IMR-90 (cell line): ENCODE results near the gene TMEM131. TPM values are rescaled to one million over a fixed set of nuclear protein-coding genes. Genes with fewer than 3 reads are reported as not detected.

Source experiments
- ATAC-seq: fragments of 200-7000 bp; cut with Tn5 transposase; 2 replicates; pipeline ENCODE4 v1.9.1; 2020; ENCODE audit warnings: low read depth, mild to moderate bottlenecking, moderate library complexity
- BruUV-seq: library from RNA; stranded (reverse); fragments of 400-500 nt; replicated peaks from 2 replicates; lab custom pipeline; 2021; lab: Mats Ljungman, UMichigan
- CTCF ChIA-PET: fragments of 300-600 bp; formaldehyde crosslinking; extraction: SDS; loops from one replicate; lab custom pipeline; 2021; ENCODE audit warnings: antibody characterized with exemption; lab: Yijun Ruan, JAX
- POLR2A ChIA-PET: fragments of 300-600 bp; sonication (Branson Sonifier 250); formaldehyde crosslinking; loops from one replicate; lab custom pipeline; 2022; ENCODE audit warnings: antibody characterized with exemption; ENCODE audit not compliant: unreplicated experiment; lab: Charles Lee
- DNase-seq: peaks from one replicate; pipeline ENCODE4 v3.0.0; 2013
- H2AFZ ChIP-seq: replicated peaks from 2 replicates; pipeline ENCODE3; 2013; ENCODE audit warnings: low read length, mild to moderate bottlenecking; ENCODE audit not compliant: poor library complexity
- H2AK5ac ChIP-seq: 2 replicates; pipeline ENCODE4 v1.6.1; 2013; ENCODE audit warnings: low read depth, low read length, inconsistent platforms
- H2AK9ac ChIP-seq: replicated peaks from 2 replicates; pipeline ENCODE3; 2013; ENCODE audit warnings: mild to moderate bottlenecking, low read depth, low read length, moderate library complexity; ENCODE audit not compliant: poor library complexity
- H2BK120ac ChIP-seq: 2 replicates; pipeline ENCODE4 v1.6.1; 2013; ENCODE audit warnings: low read depth, low read length, inconsistent platforms
- H2BK15ac ChIP-seq: 3 replicates; pipeline ENCODE4 v1.6.1; 2013; ENCODE audit warnings: low read depth, low read length, inconsistent platforms
- H2BK20ac ChIP-seq: 2 replicates; pipeline ENCODE4 v1.6.1; 2013; ENCODE audit warnings: low read depth, mild to moderate bottlenecking, inconsistent platforms, low read length, moderate library complexity
- H2BK5ac ChIP-seq: 2 replicates; pipeline ENCODE4 v1.6.1; 2013; ENCODE audit warnings: mild to moderate bottlenecking, low read depth, low read length, inconsistent platforms; ENCODE audit not compliant: poor library complexity, severe bottlenecking
- H3K14ac ChIP-seq: replicated peaks from 2 replicates; pipeline ENCODE4 v1.6.1; 2013; ENCODE audit warnings: low read depth, low read length, inconsistent platforms
- H3K18ac ChIP-seq: 2 replicates; pipeline ENCODE4 v1.6.1; 2013; ENCODE audit warnings: low read depth, low read length, control low read depth
- H3K23ac ChIP-seq: 2 replicates; pipeline ENCODE4 v1.6.1; 2013; ENCODE audit warnings: low read depth, low read length, inconsistent platforms
- H3K27ac ChIP-seq: 2 replicates; pipeline ENCODE4 v1.5.1; 2013; ENCODE audit warnings: mild to moderate bottlenecking, control low read depth, low read length; ENCODE audit not compliant: insufficient read depth
- H3K27me3 ChIP-seq: 2 replicates; pipeline ENCODE4 v1.6.1; 2013; ENCODE audit warnings: low read length; ENCODE audit not compliant: control insufficient read depth, insufficient read depth
- H3K36me3 ChIP-seq: 2 replicates; pipeline ENCODE4 v1.6.1; 2013; ENCODE audit warnings: low read length, mixed read lengths; ENCODE audit not compliant: control insufficient read depth, insufficient read depth
- H3K4ac ChIP-seq: 2 replicates; pipeline ENCODE4 v1.6.1; 2013; ENCODE audit warnings: low read depth, low read length, inconsistent platforms
- H3K4me1 ChIP-seq: 2 replicates; pipeline ENCODE4 v1.6.1; 2013; ENCODE audit warnings: low read length, mixed read lengths; ENCODE audit not compliant: control insufficient read depth, insufficient read depth
- H3K4me2 ChIP-seq: 2 replicates; pipeline ENCODE4 v1.6.1; 2013; ENCODE audit warnings: low read depth, mild to moderate bottlenecking, control low read depth, low read length, moderate library complexity
- H3K4me3 ChIP-seq: 2 replicates; pipeline ENCODE4 v1.5.1; 2013; ENCODE audit warnings: low read depth, mild to moderate bottlenecking, control low read depth, low read length, moderate library complexity; ENCODE audit not compliant: insufficient read depth
- H3K56ac ChIP-seq: 2 replicates; pipeline ENCODE4 v1.6.1; 2013; ENCODE audit warnings: low read length, inconsistent platforms; ENCODE audit not compliant: insufficient read depth; ENCODE audit errors: extremely low read depth
- H3K79me1 ChIP-seq, 2 experiments: 2 replicates each; pipeline ENCODE4 v1.6.1; 2013; ENCODE audit warnings: low read length in 2 of 2, inconsistent platforms in 1 of 2, low read depth in 1 of 2
- H3K9ac ChIP-seq: 2 replicates; pipeline ENCODE4 v1.6.1; 2013; ENCODE audit warnings: low read depth, low read length, control low read depth
- H3K9me1 ChIP-seq: 2 replicates; pipeline ENCODE4 v1.6.1; 2013; ENCODE audit warnings: low read length, inconsistent platforms; ENCODE audit not compliant: insufficient read depth
- H3K9me3 ChIP-seq: 2 replicates; pipeline ENCODE4 v1.6.1; 2013; ENCODE audit warnings: low read length; ENCODE audit not compliant: control insufficient read depth, insufficient read depth
- H4K20me1 ChIP-seq: 2 replicates; pipeline ENCODE4 v1.6.1; 2013; ENCODE audit warnings: low read length, inconsistent platforms; ENCODE audit not compliant: insufficient read depth
- H4K5ac ChIP-seq: 2 replicates; pipeline ENCODE4 v1.6.1; 2013; ENCODE audit warnings: mild to moderate bottlenecking, low read depth, low read length, control low read depth
- H4K8ac ChIP-seq, 2 experiments: 2 replicates each; pipeline ENCODE4 v1.6.1; 2013; ENCODE audit warnings: low read depth in 2 of 2, low read length in 2 of 2, control low read depth in 1 of 2, inconsistent platforms in 1 of 2
- H4K91ac ChIP-seq: 2 replicates; pipeline ENCODE4 v1.6.1; 2013; ENCODE audit warnings: low read depth, low read length, inconsistent platforms; ENCODE audit not compliant: insufficient read depth
- CTCF ChIP-seq: conservative IDR thresholded peaks from 2 replicates; pipeline ENCODE4 v1.5.1; 2012; ENCODE audit warnings: mild to moderate bottlenecking, low read depth, low read length, improper control_type of control experiment
- FOS ChIP-seq: fragments of 150-350 bp; IDR thresholded peaks from 2 replicates; pipeline ENCODE4 v1.6.1; 2016; ENCODE audit warnings: low read depth, low read length
- MAZ ChIP-seq: IDR thresholded peaks from 2 replicates; pipeline ENCODE4 v1.6.1; 2012; ENCODE audit warnings: low read depth, mild to moderate bottlenecking, low read length, improper control_type of control experiment, moderate library complexity, borderline replicate concordance
- NFE2L2 ChIP-seq: fragments of 150-350 bp; IDR thresholded peaks from 2 replicates; pipeline ENCODE4 v1.6.1; 2016; ENCODE audit warnings: low read depth, mild to moderate bottlenecking, low read length
- POLR2A ChIP-seq: IDR thresholded peaks from 2 replicates; pipeline ENCODE4 v1.6.1; 2012; ENCODE audit warnings: mild to moderate bottlenecking, low read depth, low read length
- RFX5 ChIP-seq: IDR thresholded peaks from 2 replicates; pipeline ENCODE4 v1.8.0; 2012; ENCODE audit warnings: low read depth, mild to moderate bottlenecking, low read length, moderate library complexity
- WGBS, 2 experiments: methylation state at CpG; one replicate each; pipeline versions ENCODE4 v1.1.5 to v1.1.7; 2013; ENCODE audit warnings: missing lambda C conversion rate in 2 of 2; ENCODE audit not compliant: insufficient read length in 1 of 2; ENCODE audit errors: extremely low coverage in 2 of 2; 5-methylcytosine and 5-hydroxymethylcytosine counted together
- dilution Hi-C: fragments of 300-500 bp; cut with HindIII; formaldehyde crosslinking; loops from one replicate; pipeline ENCODE4 v1.14.3; 2018; ENCODE audit warnings: low sequenced_read_pairs; ENCODE audit not compliant: unreplicated experiment
- in situ Hi-C: fragments of 300-500 bp; cut with MboI; formaldehyde crosslinking; loops from 3 replicates; pipeline ENCODE4 v1.14.3; 2019; ENCODE audit warnings: low sequenced_read_pairs, inconsistent platforms, mixed read lengths
- intact Hi-C: fragments of 100-400 bp; cut with micrococcal nuclease; formaldehyde crosslinking; loops from 2 replicates; pipeline ENCODE4 v1.10.0; 2022
- polyA plus RNA-seq, 3 experiments: library from polyadenylated mRNA; depleted of rRNA; stranded (reverse); fragments of >200 nt; gene quantifications; 2 replicates each; pipeline ENCODE4 v1.2.3, GENCODE V29; 2012; ENCODE audit warnings: low replicate concordance in 1 of 3
- total RNA-seq: library from RNA; depleted of rRNA; stranded (reverse); fragments of >200 nt; gene quantifications from 2 replicates; pipeline ENCODE4 v1.2.3, GENCODE V29; 2012
- TF ChIP-seq, protein P1 (sequence below): fragments of 150-350 bp; IDR thresholded peaks from 2 replicates; pipeline ENCODE4 v1.6.1; 2017; ENCODE audit warnings: mild to moderate bottlenecking, antibody characterized with exemption, low read length, low read depth
- TF ChIP-seq, protein P2 (sequence below): fragments of 150-350 bp; IDR thresholded peaks from 2 replicates; pipeline ENCODE4 v1.6.1; 2016; ENCODE audit warnings: low read depth, mild to moderate bottlenecking, low read length, moderate library complexity, borderline replicate concordance

TMEM131 gene
- total and polyA plus RNA-seq, 2 of the 4 experiments (the other 2 are of a cell fraction): 13.3 to 14.0 TPM

- TF ChIP-seq, protein P1, sequence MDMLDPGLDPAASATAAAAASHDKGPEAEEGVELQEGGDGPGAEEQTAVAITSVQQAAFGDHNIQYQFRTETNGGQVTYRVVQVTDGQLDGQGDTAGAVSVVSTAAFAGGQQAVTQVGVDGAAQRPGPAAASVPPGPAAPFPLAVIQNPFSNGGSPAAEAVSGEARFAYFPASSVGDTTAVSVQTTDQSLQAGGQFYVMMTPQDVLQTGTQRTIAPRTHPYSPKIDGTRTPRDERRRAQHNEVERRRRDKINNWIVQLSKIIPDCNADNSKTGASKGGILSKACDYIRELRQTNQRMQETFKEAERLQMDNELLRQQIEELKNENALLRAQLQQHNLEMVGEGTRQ: no peak
Observed at GRCh38 chr2:97734061-97735051, 261.4 kb downstream of the TMEM131 start (continued).

- no TSS peak for BruUV-seq
- CTCF ChIA-PET: no interaction called here
- in situ Hi-C loops: no loop called here
- TF ChIP-seq, protein P1: no peak
- TF ChIP-seq CTCF (no peak), POLR2A (no peak), NFE2L2 (no peak), RFX5 (no peak), MAZ (no peak), FOS (no peak)
- TF ChIP-seq, protein P2, sequence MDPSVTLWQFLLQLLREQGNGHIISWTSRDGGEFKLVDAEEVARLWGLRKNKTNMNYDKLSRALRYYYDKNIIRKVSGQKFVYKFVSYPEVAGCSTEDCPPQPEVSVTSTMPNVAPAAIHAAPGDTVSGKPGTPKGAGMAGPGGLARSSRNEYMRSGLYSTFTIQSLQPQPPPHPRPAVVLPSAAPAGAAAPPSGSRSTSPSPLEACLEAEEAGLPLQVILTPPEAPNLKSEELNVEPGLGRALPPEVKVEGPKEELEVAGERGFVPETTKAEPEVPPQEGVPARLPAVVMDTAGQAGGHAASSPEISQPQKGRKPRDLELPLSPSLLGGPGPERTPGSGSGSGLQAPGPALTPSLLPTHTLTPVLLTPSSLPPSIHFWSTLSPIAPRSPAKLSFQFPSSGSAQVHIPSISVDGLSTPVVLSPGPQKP: no peak
Observed at GRCh38 chr2:97733341-97734035, 262.3 kb downstream of the TMEM131 start.

More at GRCh38 chr2:97733341-97734035, 262.3 kb downstream of the TMEM131 start:
- Histone ChIP-seq H3K4me2 (no peak overlapping the region), H3K9me1 (no peaks in the 10 kb centered on the region), H3K18ac (no peak overlapping the region), H3K79me1 (no peaks in the 10 kb centered on the region), H2AK5ac (no peak overlapping the region), H2AK9ac (no peak overlapping the region), H3K4ac (no peak overlapping the region), H3K4me1 (no peaks in the 10 kb centered on the region), H2AFZ (no peak overlapping the region), H3K23ac (no peak overlapping the region), H3K27ac (no peak overlapping the region), H3K9me3 (peaks cover 4% of the 10 kb centered on the region; the same call in 1 of the 2 replicates), H4K8ac (no peak overlapping the region), H4K5ac (no peak overlapping the region), H4K20me1 (no peaks in the 10 kb centered on the region), H2BK120ac (no peak overlapping the region), H4K91ac (no peak overlapping the region), H3K9ac (no peak overlapping the region), H3K27me3 (no peaks in the 10 kb centered on the region; the same call in 1 of the 2 replicates), H3K56ac (no peak overlapping the region), H2BK15ac (no peak overlapping the region), H2BK20ac (no peak overlapping the region), H3K36me3 (no peaks in the 10 kb centered on the region), H2BK5ac (no peak overlapping the region), H3K4me3 (no peak overlapping the region), H3K14ac (no peak overlapping the region)
- POLR2A ChIA-PET: no interaction called here
- dilution Hi-C loops: no loop called here
- intact Hi-C loops: no loop called here
- ATAC-seq (no peak), DNase-seq (no peak)
- 69% methylated on average over 5 of the region's 20 CpGs; no CpG with 5 or more reads in 1 of the 2 experiments for WGBS, 2 experiments
